Esophagus squamous epithelium (tissue), 4 donors: ENCODE data around the gene SCG5.

Experiments used
- POLR2A ChIP-seq, 4 donors: fragments of 450-650 bp; IDR thresholded peaks; one replicate each; pipeline ENCODE4 v1.6.1; 2017; ENCODE audit warnings: antibody characterized with exemption in 4 of 4, mild to moderate bottlenecking in 4 of 4, moderate library complexity in 3 of 4
- TF ChIP-seq, protein P1 (sequence below), 6 experiments: fragments of 450-650 bp in 4 of 6; fragments of 200-600 bp in 2 of 6; sonication (generic) in 2 of 6; IDR thresholded peaks; one replicate each; pipeline ENCODE4 v1.5.1; 2016 to 2019; ENCODE audit warnings: antibody characterized with exemption in 6 of 6, mild to moderate bottlenecking in 4 of 6, moderate library complexity in 4 of 6

- TF ChIP-seq, protein P1, sequence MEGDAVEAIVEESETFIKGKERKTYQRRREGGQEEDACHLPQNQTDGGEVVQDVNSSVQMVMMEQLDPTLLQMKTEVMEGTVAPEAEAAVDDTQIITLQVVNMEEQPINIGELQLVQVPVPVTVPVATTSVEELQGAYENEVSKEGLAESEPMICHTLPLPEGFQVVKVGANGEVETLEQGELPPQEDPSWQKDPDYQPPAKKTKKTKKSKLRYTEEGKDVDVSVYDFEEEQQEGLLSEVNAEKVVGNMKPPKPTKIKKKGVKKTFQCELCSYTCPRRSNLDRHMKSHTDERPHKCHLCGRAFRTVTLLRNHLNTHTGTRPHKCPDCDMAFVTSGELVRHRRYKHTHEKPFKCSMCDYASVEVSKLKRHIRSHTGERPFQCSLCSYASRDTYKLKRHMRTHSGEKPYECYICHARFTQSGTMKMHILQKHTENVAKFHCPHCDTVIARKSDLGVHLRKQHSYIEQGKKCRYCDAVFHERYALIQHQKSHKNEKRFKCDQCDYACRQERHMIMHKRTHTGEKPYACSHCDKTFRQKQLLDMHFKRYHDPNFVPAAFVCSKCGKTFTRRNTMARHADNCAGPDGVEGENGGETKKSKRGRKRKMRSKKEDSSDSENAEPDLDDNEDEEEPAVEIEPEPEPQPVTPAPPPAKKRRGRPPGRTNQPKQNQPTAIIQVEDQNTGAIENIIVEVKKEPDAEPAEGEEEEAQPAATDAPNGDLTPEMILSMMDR (IDR thresholded peaks at IDR 0.05) = no peak
- TF ChIP-seq POLR2A (IDR thresholded peaks at IDR 0.05) = no peak
Observed at GRCh38 chr15:32706704-32707103, 65.2 kb downstream of the SCG5 start.
